ENCODE data around the gene ANAPC7. TPM values are rescaled to one million over a fixed set of nuclear protein-coding genes. Genes with fewer than 3 reads are reported as not detected.
A peak's percentile ranks its signal among the peaks of the same experiment; 100 is the strongest.
"Not testable (repeated sequence)": the region's sequence is repeated elsewhere in the genome, so short reads cannot be mapped to it uniquely, and the experiment has no call there.

Gene ANAPC7
- total RNA-seq, 1 experiment from 2014 or later = 144 TPM

DNA sequence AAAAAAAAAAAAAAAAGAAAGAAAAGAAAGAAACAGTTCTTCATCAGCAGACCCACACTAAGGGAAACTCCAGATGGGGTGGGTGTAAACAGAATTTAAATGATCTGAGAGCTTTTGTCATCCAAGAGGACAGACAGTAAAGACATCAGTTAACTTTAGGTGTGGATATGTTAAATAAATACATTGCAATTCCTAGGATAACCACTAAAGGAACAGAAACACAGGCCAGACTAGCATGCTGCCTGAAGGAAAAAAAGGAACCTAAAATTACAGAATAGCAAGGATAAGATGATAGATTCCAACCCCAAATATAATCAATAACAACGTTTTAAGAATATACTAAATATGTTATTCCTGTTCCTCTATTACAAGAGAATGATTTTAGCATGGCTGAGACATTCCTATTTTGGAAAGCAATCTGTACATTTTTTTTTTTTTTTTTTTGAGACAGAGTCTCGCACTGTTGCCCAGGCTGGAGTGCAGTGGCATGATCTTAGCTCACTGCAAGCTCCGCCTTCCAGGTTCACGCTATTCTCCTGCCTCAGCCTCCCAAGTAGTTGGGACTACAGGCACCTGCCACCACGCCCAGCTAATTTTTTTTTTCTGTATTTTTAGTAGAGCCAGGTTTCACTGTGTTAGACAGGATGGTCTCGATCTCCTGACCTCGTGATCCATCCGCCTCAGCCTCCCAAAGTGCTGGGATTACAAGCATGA is 45.0 kb downstream of the ANAPC7 start:
- BruUV-seq (replicated peaks); DNase-seq (ENCODE audit: low spot score); H3K4me1 ChIP-seq (ENCODE audit: insufficient read depth, low read length, poor library complexity, severe bottlenecking); H3K9me3 ChIP-seq (ENCODE audit: low read depth, low read length, poor library complexity, severe bottlenecking); H3K4me3 ChIP-seq (ENCODE audit: low read depth, low read length, poor library complexity, severe bottlenecking); intact Hi-C loops (cut with micrococcal nuclease; ENCODE audit: unreplicated experiment); H3K27me3 ChIP-seq (replicated peaks; ENCODE audit: insufficient read depth, low read depth, low read length, poor library complexity); H3K27ac ChIP-seq (ENCODE audit: low read depth, low read length, poor library complexity, severe bottlenecking); H3K36me3 ChIP-seq (ENCODE audit: insufficient read depth, low read length, poor library complexity, severe bottlenecking); POLR2A ChIA-PET (ENCODE audit: low non-redundant PET): not testable (repeated sequence)
- CTCF ChIA-PET = interaction anchor here (0.7 kb wide), 2 partner anchors 13 to 28 kb away, joined by 3 to 6 read pairs; no protein-coding TSS in a partner anchor
- TF ChIP-seq, protein P1, sequence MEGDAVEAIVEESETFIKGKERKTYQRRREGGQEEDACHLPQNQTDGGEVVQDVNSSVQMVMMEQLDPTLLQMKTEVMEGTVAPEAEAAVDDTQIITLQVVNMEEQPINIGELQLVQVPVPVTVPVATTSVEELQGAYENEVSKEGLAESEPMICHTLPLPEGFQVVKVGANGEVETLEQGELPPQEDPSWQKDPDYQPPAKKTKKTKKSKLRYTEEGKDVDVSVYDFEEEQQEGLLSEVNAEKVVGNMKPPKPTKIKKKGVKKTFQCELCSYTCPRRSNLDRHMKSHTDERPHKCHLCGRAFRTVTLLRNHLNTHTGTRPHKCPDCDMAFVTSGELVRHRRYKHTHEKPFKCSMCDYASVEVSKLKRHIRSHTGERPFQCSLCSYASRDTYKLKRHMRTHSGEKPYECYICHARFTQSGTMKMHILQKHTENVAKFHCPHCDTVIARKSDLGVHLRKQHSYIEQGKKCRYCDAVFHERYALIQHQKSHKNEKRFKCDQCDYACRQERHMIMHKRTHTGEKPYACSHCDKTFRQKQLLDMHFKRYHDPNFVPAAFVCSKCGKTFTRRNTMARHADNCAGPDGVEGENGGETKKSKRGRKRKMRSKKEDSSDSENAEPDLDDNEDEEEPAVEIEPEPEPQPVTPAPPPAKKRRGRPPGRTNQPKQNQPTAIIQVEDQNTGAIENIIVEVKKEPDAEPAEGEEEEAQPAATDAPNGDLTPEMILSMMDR (conservative IDR thresholded peaks at IDR 0.05; ENCODE audit: low read depth, low read length) = 0 out of 2 replicates have a peak, but pooled peaks have one; percentile 32

DNA sequence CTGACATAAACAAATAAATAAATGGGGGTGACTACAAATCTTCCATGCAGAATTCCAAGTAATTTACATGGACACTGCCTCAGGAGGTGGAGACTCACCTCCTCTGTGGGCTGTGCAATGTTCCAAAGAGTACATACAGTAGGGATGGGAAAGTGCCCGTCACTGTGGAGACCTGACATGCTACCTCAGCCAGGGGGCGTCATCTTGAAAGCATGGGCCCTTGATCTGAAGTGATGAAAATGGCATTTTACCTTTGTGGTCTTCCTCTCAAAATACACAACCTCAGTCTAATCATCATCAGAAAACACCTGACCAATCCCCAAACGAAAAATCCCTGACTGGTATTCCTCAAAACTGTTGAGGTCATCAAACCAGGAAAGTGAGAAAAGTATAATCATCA is 48.4 kb downstream of the ANAPC7 start:
- H3K4me3 ChIP-seq (ENCODE audit: low read depth, low read length, poor library complexity, severe bottlenecking) = no peak overlapping the region
- intact Hi-C loops (cut with micrococcal nuclease; ENCODE audit: unreplicated experiment) = no loop called here
- H3K9me3 ChIP-seq (ENCODE audit: low read depth, low read length, poor library complexity, severe bottlenecking) = no peaks in the 10 kb centered on the region
- ChIA-PET POLR2A (ENCODE audit: low non-redundant PET) (no interaction called here), CTCF (no interaction called here)
- H3K27ac ChIP-seq (ENCODE audit: low read depth, low read length, poor library complexity, severe bottlenecking) = no peak overlapping the region
- H3K27me3 ChIP-seq (replicated peaks; ENCODE audit: insufficient read depth, low read depth, low read length, poor library complexity) = no peaks in the 10 kb centered on the region
- no peaks in the 10 kb centered on the region for H3K4me1 ChIP-seq (ENCODE audit: insufficient read depth, low read length, poor library complexity, severe bottlenecking)
- peak; percentile 43 for DNase-seq (ENCODE audit: low spot score)
- H3K36me3 ChIP-seq (ENCODE audit: insufficient read depth, low read length, poor library complexity, severe bottlenecking) = no peaks in the 10 kb centered on the region
- no TSS peak for BruUV-seq (replicated peaks)
- TF ChIP-seq, protein P1 (conservative IDR thresholded peaks at IDR 0.05; ENCODE audit: low read depth, low read length) = peak; percentile 62
- no peak for TF ChIP-seq EZH2 (IDR thresholded peaks at IDR 0.05; ENCODE audit: borderline replicate concordance, low read depth, low read length, poor library complexity, severe bottlenecking)

DNA sequence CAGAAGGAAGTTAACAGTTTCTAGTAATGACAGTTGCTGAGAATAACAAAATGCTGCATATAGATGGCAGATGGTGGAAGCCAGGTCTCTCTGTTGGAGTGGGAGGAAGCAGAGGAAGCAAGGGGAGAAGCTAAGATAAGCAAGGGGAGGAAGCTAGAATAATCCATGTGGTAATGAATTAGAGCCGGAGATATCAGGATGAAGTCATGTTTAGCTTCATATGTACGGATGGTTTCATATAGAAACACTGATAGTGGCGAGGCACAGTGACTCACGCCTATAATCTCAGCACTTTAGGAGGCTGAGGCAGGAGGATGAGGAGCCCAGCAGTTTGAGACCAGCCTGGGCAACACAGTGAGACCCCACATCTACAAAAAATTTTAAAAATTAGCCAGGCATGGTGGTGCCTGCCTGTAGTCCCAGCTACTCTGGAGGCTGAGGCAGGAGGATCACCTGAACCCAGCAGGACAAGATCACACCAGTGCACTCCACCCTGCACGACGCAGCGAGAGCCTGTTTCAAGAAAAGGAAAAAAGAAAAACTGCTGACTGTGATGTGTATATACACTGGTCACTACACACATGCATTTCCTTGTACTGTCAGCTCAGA is 49.2 kb downstream of the ANAPC7 start:
- intact Hi-C loops (cut with micrococcal nuclease; ENCODE audit: unreplicated experiment) = no loop called here
- no peaks in the 10 kb centered on the region for H3K9me3 ChIP-seq (ENCODE audit: low read depth, low read length, poor library complexity, severe bottlenecking)
- H3K27me3 ChIP-seq (replicated peaks; ENCODE audit: insufficient read depth, low read depth, low read length, poor library complexity) = no peaks in the 10 kb centered on the region
- no TSS peak for BruUV-seq (replicated peaks)
- no peak for DNase-seq (ENCODE audit: low spot score)
- no peaks in the 10 kb centered on the region for H3K4me1 ChIP-seq (ENCODE audit: insufficient read depth, low read length, poor library complexity, severe bottlenecking)
- ChIA-PET POLR2A (ENCODE audit: low non-redundant PET) (no interaction called here), CTCF (interaction anchor here (0.6 kb wide), 1 partner anchor 238 kb away, joined by 4 read pairs; no protein-coding TSS in a partner anchor)
- H3K36me3 ChIP-seq (ENCODE audit: insufficient read depth, low read length, poor library complexity, severe bottlenecking) = no peaks in the 10 kb centered on the region
- H3K4me3 ChIP-seq (ENCODE audit: low read depth, low read length, poor library complexity, severe bottlenecking) = no peak overlapping the region
- H3K27ac ChIP-seq (ENCODE audit: low read depth, low read length, poor library complexity, severe bottlenecking) = no peak overlapping the region
- no peak for TF ChIP-seq EZH2 (IDR thresholded peaks at IDR 0.05; ENCODE audit: borderline replicate concordance, low read depth, low read length, poor library complexity, severe bottlenecking)
- TF ChIP-seq, protein P1 (conservative IDR thresholded peaks at IDR 0.05; ENCODE audit: low read depth, low read length) = no peak
